K562 (cell line): Measurements from ENCODE around the gene TMPRSS9. TPM values are rescaled to one million over a fixed set of nuclear protein-coding genes. Genes with fewer than 3 reads are reported as not detected.

Experiments used
- ILK ChIP-seq: fragments of 450-650 bp; IDR thresholded peaks from 2 replicates; pipeline ENCODE4 v1.6.1; 2016; ENCODE audit warnings: missing genetic modification characterization, low read depth, mild to moderate bottlenecking, missing compliant biosample characterization, moderate library complexity, borderline replicate concordance
- NFE2L1 ChIP-seq: fragments of 450-650 bp; IDR thresholded peaks from 2 replicates; pipeline ENCODE4 v1.6.1; 2016; ENCODE audit warnings: missing genetic modification characterization, low read depth, mild to moderate bottlenecking, missing compliant biosample characterization, moderate library complexity, borderline replicate concordance
- NFRKB ChIP-seq: fragments of 450-650 bp; IDR thresholded peaks from 2 replicates; pipeline ENCODE4 v1.6.1; 2016; ENCODE audit warnings: low read depth
- PREB ChIP-seq: sonication (generic); formaldehyde crosslinking; IDR thresholded peaks from 2 replicates; pipeline ENCODE4 v1.8.1; 2023; ENCODE audit warnings: mild to moderate bottlenecking, missing genetic modification reagents
- SMAD4 ChIP-seq: fragments of 250-450 bp; sonication (Bioruptor Pico); conservative IDR thresholded peaks from 2 replicates; pipeline ENCODE4 v1.8.0; 2021; ENCODE audit warnings: inconsistent platforms, mild to moderate bottlenecking, moderate library complexity
- SREBF1 ChIP-seq: fragments of 150-350 bp; IDR thresholded peaks from 2 replicates; pipeline ENCODE4 v1.6.1; 2014; ENCODE audit warnings: antibody characterized with exemption, low read depth, low read length, borderline replicate concordance
- ZNF277 ChIP-seq: fragments of 250-450 bp; sonication (Bioruptor Pico); IDR thresholded peaks from 2 replicates; pipeline ENCODE4 v1.8.0; 2022; ENCODE audit warnings: inconsistent platforms, mild to moderate bottlenecking, moderate library complexity, borderline replicate concordance
- ZNF57 ChIP-seq: fragments of 450-650 bp; formaldehyde crosslinking; IDR thresholded peaks from 2 replicates; pipeline ENCODE4 v1.4.0; 2020; ENCODE audit warnings: mild to moderate bottlenecking, moderate library complexity
- ZNF830 ChIP-seq: fragments of 250-450 bp; sonication (Bioruptor Pico); IDR thresholded peaks from 2 replicates; pipeline ENCODE4 v1.5.0; 2021; ENCODE audit warnings: mild to moderate bottlenecking
- polyA plus RNA-seq, 8 experiments: library from polyadenylated mRNA; depleted of rRNA in 4 of 8; stranded (reverse) in 5 of 8; unstranded in 3 of 8; fragments of >200 nt; fragmentation: Nextera tagmentation in 2 of 8; fragmentation: Illumina TruSeq in 1 of 8; extraction: Ambion mirVana in 2 of 8; extraction: Trizol in 1 of 8; gene quantifications; 2 replicates each; pipeline versions ENCODE4 v1.2.1 to v1.2.3, GENCODE V29; 2011 to 2014; ENCODE audit warnings: inconsistent platforms in 1 of 8, missing spikeins in 1 of 8
- total RNA-seq, 7 experiments: library from RNA; depleted of rRNA in 6 of 7; stranded (reverse); fragments of >200 nt in 6 of 7; fragmentation: Illumina TruSeq in 2 of 7; extraction: Trizol in 2 of 7; gene quantifications; 2 replicates each; pipeline versions ENCODE4 v1.2.1 to v1.2.3, GENCODE V29; 2011 to 2021; ENCODE audit warnings: low replicate concordance in 1 of 7

Gene TMPRSS9
- total and polyA plus RNA-seq, 9 of the 15 experiments (the other 6 are each of a cell fraction or from before 2014, with no cell fraction given), result 0.01 to 0.03 TPM; not detected in 7

GRCh38 chr19:2327773-2328400 lies 32.2 kb upstream of the TMPRSS9 start (continued):
- TF ChIP-seq ZNF277 (CRISPR knock-in tag) (no peak), NFE2L1 (no peak), NFRKB (no peak), ILK (tag) (no peak), SMAD4 (CRISPR knock-in tag) (0 out of 2 replicates have a peak, but pooled peaks have one; percentile 3), PREB (CRISPR knock-in tag) (no peak), ZNF57 (CRISPR knock-in tag) (no peak), ZNF830 (CRISPR knock-in tag) (no peak), SREBF1 (no peak)
